ENCODE results near the gene ANXA10. TPM values are rescaled to one million over a fixed set of nuclear protein-coding genes. Genes with fewer than 3 reads are reported as not detected.

ANXA10 gene
- total and polyA plus RNA-seq, 2 of the 4 experiments (the other 2 are of a cell fraction): 0.44 to 0.72 TPM

- Histone ChIP-seq H3K9me3 (ENCODE audit: control insufficient read depth, insufficient read depth, low read length) (peaks cover 2% of the 10 kb centered on the region; the same call in 1 of the 2 replicates), H3K4ac (ENCODE audit: low read depth, low read length) (no peak overlapping the region), H2AFZ (replicated peaks; ENCODE audit: low read length, poor library complexity) (no peak overlapping the region), H2BK20ac (ENCODE audit: low read depth, low read length) (no peak overlapping the region), H3K27ac (ENCODE audit: insufficient read depth, low read length) (no peak overlapping the region), H3K36me3 (ENCODE audit: control insufficient read depth, insufficient read depth, low read length) (no peaks in the 10 kb centered on the region), H2AK9ac (replicated peaks; ENCODE audit: low read depth, low read length, poor library complexity) (no peak overlapping the region), H2BK5ac (ENCODE audit: low read depth, low read length, poor library complexity, severe bottlenecking) (peak overlapping the region; percentile 24), H3K9ac (ENCODE audit: low read depth, low read length) (no peak overlapping the region), H4K91ac (ENCODE audit: insufficient read depth, low read depth, low read length) (no peak overlapping the region), H3K18ac (ENCODE audit: low read depth, low read length) (no peak overlapping the region), H3K4me3 (ENCODE audit: insufficient read depth, low read depth, low read length) (no peak overlapping the region), H3K27me3 (ENCODE audit: control insufficient read depth, insufficient read depth, low read length) (no peaks in the 10 kb centered on the region), H3K4me1 (ENCODE audit: control insufficient read depth, insufficient read depth, low read length) (peaks cover 1% of the 10 kb centered on the region; the same call in 1 of the 2 replicates), H2BK120ac (ENCODE audit: low read depth, low read length) (no peak overlapping the region), H4K8ac (ENCODE audit: low read depth in 2 of 2, low read length in 2 of 2) (no peak overlapping the region), H4K5ac (ENCODE audit: low read depth, low read length) (no peak overlapping the region), H3K56ac (ENCODE audit: extremely low read depth, insufficient read depth, low read length) (no peak overlapping the region), H4K20me1 (ENCODE audit: insufficient read depth, low read length) (no peaks in the 10 kb centered on the region), H3K14ac (replicated peaks; ENCODE audit: low read depth, low read length) (no peak overlapping the region), H2BK15ac (ENCODE audit: low read depth, low read length) (no peak overlapping the region), H3K4me2 (ENCODE audit: low read depth, low read length) (peak overlapping the region; percentile 13; the same call in 1 of the 2 replicates), H3K9me1 (ENCODE audit: insufficient read depth, low read length) (peaks cover 2% of the 10 kb centered on the region; the same call in 1 of the 2 replicates), H2AK5ac (ENCODE audit: low read depth, low read length) (no peak overlapping the region; the same call in 1 of the 2 replicates), H3K79me1 (ENCODE audit: low read depth in 1 of 2, low read length in 2 of 2) (no peaks in the 10 kb centered on the region), H3K23ac (ENCODE audit: low read depth, low read length) (no peak overlapping the region)
- no CpG with 5 or more reads among the region's 1 CpG for WGBS, 2 experiments (ENCODE audit: extremely low coverage in 2 of 2, insufficient read length in 1 of 2)
- ChIA-PET CTCF (no interaction called here), POLR2A (ENCODE audit: unreplicated experiment) (interaction anchor here (0.6 kb wide), 1 partner anchor 9 kb away, joined by 3 read pairs; no protein-coding TSS in a partner anchor)
- DNase-seq (peak; percentile 89), ATAC-seq (ENCODE audit: low read depth) (peak; percentile 74)
- intact Hi-C loops (cut with micrococcal nuclease) (no loop called here), in situ Hi-C loops (cut with MboI; ENCODE audit: low sequenced_read_pairs) (no loop called here), dilution Hi-C loops (cut with HindIII; ENCODE audit: low sequenced_read_pairs, unreplicated experiment) (no loop called here)
- TF ChIP-seq FOS (IDR thresholded peaks at IDR 0.05; ENCODE audit: low read depth, low read length): peak; percentile 34; the same call in 1 of the 2 replicates
- no peak for TF ChIP-seq RAD21 (IDR thresholded peaks at IDR 0.05; ENCODE audit: low read length)
- no TSS peak for BruUV-seq (replicated peaks)
Observed at GRCh38 chr4:168218645-168219044, 126.3 kb downstream of the ANXA10 start.
